Mesothelial cell of epicardium (in vitro differentiated cells): ENCODE results near the gene SPATA18. TPM values are rescaled to one million over a fixed set of nuclear protein-coding genes. Genes with fewer than 3 reads are reported as not detected.
"Not testable (repeated sequence)": the region's sequence is repeated elsewhere in the genome, so short reads cannot be mapped to it uniquely, and the experiment has no call there.

Experiments used
- DNase-seq, 2 experiments: peaks; one replicate each; pipeline ENCODE4 v3.0.0; 2021; ENCODE audit warnings: low spot score in 2 of 2; ENCODE audit not compliant: unreplicated experiment in 2 of 2
- H3K27ac Mint-ChIP-seq: 2 replicates; pipeline ENCODE4 v1.8.0; 2021; ENCODE audit warnings: mixed read lengths
- H3K27me3 Mint-ChIP-seq: 2 replicates; pipeline ENCODE4 v1.8.0; 2021; ENCODE audit warnings: low read depth, mixed read lengths
- H3K36me3 Mint-ChIP-seq: 2 replicates; pipeline ENCODE4 v1.8.0; 2021; ENCODE audit warnings: mixed read lengths
- H3K4me1 Mint-ChIP-seq: 2 replicates; pipeline ENCODE4 v1.8.0; 2021; ENCODE audit warnings: mixed read lengths
- H3K4me3 Mint-ChIP-seq: 2 replicates; pipeline ENCODE4 v1.8.0; 2021; ENCODE audit warnings: mild to moderate bottlenecking, moderate library complexity, mixed read lengths
- H3K9me3 Mint-ChIP-seq: 2 replicates; pipeline ENCODE4 v1.8.0; 2021; ENCODE audit warnings: mixed read lengths
- CTCF ChIP-seq: fragments of 200-600 bp; sonication (generic); IDR thresholded peaks from one replicate; pipeline ENCODE4 v1.5.0; 2021; ENCODE audit warnings: antibody characterized with exemption; ENCODE audit not compliant: unreplicated experiment
- total RNA-seq: library from RNA; stranded (reverse); gene quantifications from 3 replicates; pipeline ENCODE4 v1.2.1, GENCODE V29; 2021

The SPATA18 gene
- total RNA-seq, 1 donor from 2014 or later = 10.0 TPM

- Mint-ChIP-seq H3K27ac (no peak overlapping the region), H3K27me3 (peaks cover 23% of the 10 kb centered on the region), H3K4me1 (peaks cover 4% of the 10 kb centered on the region), H3K9me3 (peaks cover 6% of the 10 kb centered on the region), H3K4me3 (no peak overlapping the region), H3K36me3 (peaks cover 7% of the 10 kb centered on the region)
- no peak for DNase-seq
- TF ChIP-seq CTCF = no peak
These were observed 20.9 kb downstream of the SPATA18 start for GRCh38 chr4:52071791-52072546.

- no peak for TF ChIP-seq CTCF
- peak; percentile 24 to 50 for DNase-seq
- Mint-ChIP-seq H3K27ac (no peak overlapping the region), H3K36me3 (peaks cover 4% of the 10 kb centered on the region), H3K27me3 (peaks cover 23% of the 10 kb centered on the region), H3K9me3 (no peaks in the 10 kb centered on the region), H3K4me3 (peak overlapping the region; percentile 73), H3K4me1 (peaks cover 8% of the 10 kb centered on the region)
These were observed 25.6 kb downstream of the SPATA18 start for GRCh38 chr4:52076731-52077130.

GRCh38 chr4:52079659-52080058 is 28.6 kb downstream of the SPATA18 start:
- Mint-ChIP-seq H3K9me3 (no peaks in the 10 kb centered on the region), H3K27ac (no peak overlapping the region), H3K4me1 (peaks cover 11% of the 10 kb centered on the region), H3K27me3 (peaks cover 18% of the 10 kb centered on the region), H3K4me3 (no peak overlapping the region), H3K36me3 (no peaks in the 10 kb centered on the region)
- no peak for DNase-seq
- no peak for TF ChIP-seq CTCF

- Mint-ChIP-seq H3K4me1 (peaks cover 10% of the 10 kb centered on the region), H3K36me3 (peaks cover under 1% of the 10 kb centered on the region), H3K27ac (no peak overlapping the region), H3K4me3 (no peak overlapping the region), H3K9me3 (no peaks in the 10 kb centered on the region), H3K27me3 (peaks cover 6% of the 10 kb centered on the region)
- no peak for DNase-seq
- no peak for TF ChIP-seq CTCF
These were observed 30.1 kb downstream of the SPATA18 start for GRCh38 chr4:52081216-52081615.

- H3K4me1 Mint-ChIP-seq, H3K4me3 Mint-ChIP-seq, H3K27me3 Mint-ChIP-seq, H3K27ac Mint-ChIP-seq, DNase-seq: not testable (repeated sequence)
- Mint-ChIP-seq H3K36me3 (peaks cover 11% of the 10 kb centered on the region), H3K9me3 (peaks cover 22% of the 10 kb centered on the region)
These were observed 35.3 kb downstream of the SPATA18 start for GRCh38 chr4:52086425-52086824.

GRCh38 chr4:52091801-52092200 is 40.7 kb downstream of the SPATA18 start:
- DNase-seq = no peak
- H3K27me3 Mint-ChIP-seq = no peaks in the 10 kb centered on the region
- H3K4me1 Mint-ChIP-seq = peaks cover 17% of the 10 kb centered on the region
- H3K9me3 Mint-ChIP-seq = peaks cover 22% of the 10 kb centered on the region
- H3K4me3 Mint-ChIP-seq = no peak overlapping the region
- H3K27ac Mint-ChIP-seq = no peak overlapping the region
- TF ChIP-seq CTCF = no peak
- H3K36me3 Mint-ChIP-seq = peaks cover 9% of the 10 kb centered on the region
